ENCODE results near the gene NRDC.

DNA sequence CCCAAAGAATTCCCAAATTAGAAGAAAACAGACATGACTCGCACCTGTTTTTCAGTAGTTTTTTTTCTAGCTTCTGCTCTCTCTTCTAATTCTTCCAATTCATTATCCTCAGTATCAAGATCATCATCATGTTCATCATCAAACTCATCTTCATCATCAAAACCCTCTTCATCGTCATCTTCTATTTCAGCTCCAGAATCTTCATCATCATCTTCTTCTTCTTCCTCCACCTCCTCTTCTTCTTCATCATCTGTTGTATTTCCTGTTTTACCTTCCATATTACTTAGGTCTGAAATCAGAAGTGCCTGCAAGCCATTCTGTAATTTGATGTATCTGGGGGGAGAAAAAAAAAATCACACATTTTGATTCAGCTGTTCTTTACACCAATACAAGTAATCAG is 38.3 kb downstream of the NRDC start:
- TF ChIP-seq, protein P1, sequence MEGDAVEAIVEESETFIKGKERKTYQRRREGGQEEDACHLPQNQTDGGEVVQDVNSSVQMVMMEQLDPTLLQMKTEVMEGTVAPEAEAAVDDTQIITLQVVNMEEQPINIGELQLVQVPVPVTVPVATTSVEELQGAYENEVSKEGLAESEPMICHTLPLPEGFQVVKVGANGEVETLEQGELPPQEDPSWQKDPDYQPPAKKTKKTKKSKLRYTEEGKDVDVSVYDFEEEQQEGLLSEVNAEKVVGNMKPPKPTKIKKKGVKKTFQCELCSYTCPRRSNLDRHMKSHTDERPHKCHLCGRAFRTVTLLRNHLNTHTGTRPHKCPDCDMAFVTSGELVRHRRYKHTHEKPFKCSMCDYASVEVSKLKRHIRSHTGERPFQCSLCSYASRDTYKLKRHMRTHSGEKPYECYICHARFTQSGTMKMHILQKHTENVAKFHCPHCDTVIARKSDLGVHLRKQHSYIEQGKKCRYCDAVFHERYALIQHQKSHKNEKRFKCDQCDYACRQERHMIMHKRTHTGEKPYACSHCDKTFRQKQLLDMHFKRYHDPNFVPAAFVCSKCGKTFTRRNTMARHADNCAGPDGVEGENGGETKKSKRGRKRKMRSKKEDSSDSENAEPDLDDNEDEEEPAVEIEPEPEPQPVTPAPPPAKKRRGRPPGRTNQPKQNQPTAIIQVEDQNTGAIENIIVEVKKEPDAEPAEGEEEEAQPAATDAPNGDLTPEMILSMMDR (IDR thresholded peaks at IDR 0.05): no peak
- TF ChIP-seq POLR2A (IDR thresholded peaks at IDR 0.05): no peak

Data from vagina (tissue), 2 donors.